CD14-positive monocyte (primary cell): ENCODE measurements around the gene NTF4. TPM values are rescaled to one million over a fixed set of nuclear protein-coding genes. Genes with fewer than 3 reads are reported as not detected.
A peak's percentile ranks its signal among the peaks of the same experiment; 100 is the strongest.
"Not testable (repeated sequence)": the region's sequence is repeated elsewhere in the genome, so short reads cannot be mapped to it uniquely, and the experiment has no call there.

Experiments
- DNase-seq, 3 donors: peaks; one replicate each; pipeline ENCODE4 v3.0.0-alpha.2; 2011 to 2022
- H2AFZ ChIP-seq: 2 replicates; pipeline ENCODE4 v1.6.0; 2012; ENCODE audit warnings: mild to moderate bottlenecking, low read depth, low read length, inconsistent platforms; ENCODE audit not compliant: insufficient read depth, poor library complexity, severe bottlenecking
- H3K27ac ChIP-seq, 2 donors: 1 replicate in 1 of 2; 2 replicates in 1 of 2; pipeline ENCODE4 v1.5.1; 2012 to 2013; ENCODE audit warnings: low read length in 2 of 2, control low read depth in 1 of 2, inconsistent platforms in 1 of 2, low read depth in 1 of 2, mild to moderate bottlenecking in 1 of 2
- H3K27me3 ChIP-seq, 2 donors: one replicate each; pipeline versions ENCODE4 v1.6.0 to v1.6.1; 2011 to 2013; ENCODE audit warnings: low read length in 2 of 2; ENCODE audit not compliant: control insufficient read depth in 2 of 2, insufficient read depth in 2 of 2
- H3K36me3 ChIP-seq, 2 donors: replicated peaks in 1 of 2; 1 replicate in 1 of 2; 2 replicates in 1 of 2; pipeline versions ENCODE4 v1.5.1 to v1.6.1; 2012 to 2013; ENCODE audit warnings: low read length in 2 of 2, control low read depth in 1 of 2, inconsistent platforms in 1 of 2, mild to moderate bottlenecking in 1 of 2; ENCODE audit not compliant: insufficient read depth in 2 of 2, control insufficient read depth in 1 of 2
- H3K4me1 ChIP-seq, 2 donors: 1 replicate in 1 of 2; 2 replicates in 1 of 2; pipeline versions ENCODE4 v1.5.1 to v1.6.1; 2012 to 2013; ENCODE audit warnings: low read length in 2 of 2, control low read depth in 1 of 2, inconsistent platforms in 1 of 2, mild to moderate bottlenecking in 1 of 2, moderate library complexity in 1 of 2; ENCODE audit not compliant: insufficient read depth in 2 of 2, control insufficient read depth in 1 of 2
- H3K4me2 ChIP-seq: replicated peaks from 2 replicates; pipeline ENCODE3; 2012; ENCODE audit warnings: low read length, moderate library complexity, mild to moderate bottlenecking; ENCODE audit not compliant: poor library complexity, severe bottlenecking; ENCODE audit errors: extremely low read depth
- H3K4me3 ChIP-seq, 3 experiments: fragments of 200-600 bp in 1 of 3; sonication (generic) in 1 of 3; replicated peaks in 1 of 3; 1 replicate in 2 of 3; 2 replicates in 1 of 3; pipeline ENCODE4 v1.5.1; 2011 to 2013; ENCODE audit warnings: low read length in 3 of 3, mild to moderate bottlenecking in 3 of 3, control low read depth in 2 of 3, low read depth in 2 of 3, inconsistent platforms in 1 of 3, moderate library complexity in 1 of 3
- H3K79me2 ChIP-seq: 2 replicates; pipeline ENCODE4 v1.6.0; 2012; ENCODE audit warnings: mild to moderate bottlenecking, control low read depth, inconsistent platforms, low read length, moderate library complexity; ENCODE audit not compliant: insufficient read depth
- H3K9ac ChIP-seq: 2 replicates; pipeline ENCODE4 v1.6.0; 2017; ENCODE audit warnings: low read length, mild to moderate bottlenecking; ENCODE audit not compliant: insufficient read depth, poor library complexity, severe bottlenecking
- H3K9me3 ChIP-seq, 2 donors: replicated peaks in 1 of 2; 1 replicate in 1 of 2; 2 replicates in 1 of 2; pipeline versions ENCODE4 v1.5.1 to v1.6.1; 2012 to 2013; ENCODE audit warnings: low read length in 2 of 2, control low read depth in 1 of 2; ENCODE audit not compliant: control insufficient read depth in 1 of 2, insufficient read depth in 1 of 2
- H4K20me1 ChIP-seq: 2 replicates; pipeline ENCODE4 v1.6.0; 2012; ENCODE audit warnings: mild to moderate bottlenecking, low read length, control low read depth, moderate library complexity; ENCODE audit not compliant: insufficient read depth
- H3K27ac Mint-ChIP-seq, 7 donors: one replicate each; pipeline ENCODE4 v1.8.0; 2020; ENCODE audit warnings: mild to moderate bottlenecking in 7 of 7, mixed read lengths in 7 of 7, moderate library complexity in 6 of 7, inconsistent platforms in 2 of 7
- H3K27me3 Mint-ChIP-seq, 3 donors: one replicate each; pipeline ENCODE4 v1.8.0; 2021 to 2022; ENCODE audit warnings: low read depth in 3 of 3, mild to moderate bottlenecking in 3 of 3, mixed read lengths in 3 of 3, moderate library complexity in 3 of 3, inconsistent platforms in 1 of 3
- H3K36me3 Mint-ChIP-seq, 2 donors: one replicate each; pipeline ENCODE4 v1.8.0; 2020; ENCODE audit warnings: mixed read lengths in 2 of 2, inconsistent platforms in 1 of 2, mild to moderate bottlenecking in 1 of 2
- H3K4me1 Mint-ChIP-seq: one replicate; pipeline ENCODE4 v1.8.0; 2020; ENCODE audit warnings: mild to moderate bottlenecking, mixed read lengths
- H3K4me3 Mint-ChIP-seq, 2 donors: one replicate each; pipeline ENCODE4 v1.8.0; 2020; ENCODE audit warnings: mild to moderate bottlenecking in 2 of 2, mixed read lengths in 2 of 2, moderate library complexity in 1 of 2
- H3K9me3 Mint-ChIP-seq, 7 donors: one replicate each; pipeline ENCODE4 v1.8.0; 2020 to 2022; ENCODE audit warnings: mixed read lengths in 7 of 7, mild to moderate bottlenecking in 6 of 7, moderate library complexity in 6 of 7, inconsistent platforms in 2 of 7
- WGBS: methylation state at CpG from one replicate; pipeline ENCODE4 v1.1.5; 2013; ENCODE audit warnings: missing lambda C conversion rate; ENCODE audit not compliant: insufficient coverage; 5-methylcytosine and 5-hydroxymethylcytosine counted together
- intact Hi-C, 2 donors: fragments of 100-400 bp; cut with micrococcal nuclease; formaldehyde crosslinking; loops; one replicate each; pipeline versions ENCODE4 v1.15.0 to v1.15.1; 2023
- polyA plus RNA-seq, 3 donors: library from polyadenylated mRNA; depleted of rRNA in 1 of 3; unstranded in 2 of 3; stranded (reverse) in 1 of 3; fragments of 300-500 nt in 2 of 3; fragments of >200 nt in 1 of 3; fragmentation: Illumina TruSeq in 2 of 3; gene quantifications; 1 replicate in 2 of 3; 2 replicates in 1 of 3; pipeline ENCODE4 v1.2.3, GENCODE V29; 2012 to 2021
- TF ChIP-seq, protein P1 (sequence below): fragments of 200-600 bp; IDR thresholded peaks from one replicate; pipeline ENCODE4 v1.8.0; 2022; ENCODE audit warnings: antibody characterized with exemption, mild to moderate bottlenecking

Gene NTF4
- polyA plus RNA-seq, 3 donors, result not detected

DNA sequence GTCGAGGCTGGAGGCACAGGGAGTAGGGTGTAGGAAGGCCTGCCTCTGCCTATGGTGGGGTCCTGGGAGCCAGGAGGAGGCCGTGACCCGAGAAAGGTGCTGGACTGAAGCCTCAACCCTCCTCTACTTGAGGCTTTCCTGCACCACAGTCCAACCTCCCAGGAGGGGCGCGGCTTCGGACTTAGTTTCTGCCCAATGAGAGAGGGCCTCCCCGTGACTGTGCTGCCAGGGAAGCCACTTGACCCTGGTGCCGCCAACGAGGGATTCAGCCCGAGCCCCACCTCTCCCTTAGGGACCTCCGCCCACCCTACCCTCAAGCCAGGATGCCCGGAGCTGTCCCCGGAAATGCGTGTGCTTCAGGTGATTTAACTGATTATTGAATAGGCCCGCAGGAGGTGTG lies 40.4 kb downstream of the NTF4 start, which contains the start of gene CGB3:
TSS of gene CGB3 (minus strand) at position 101 of the 400 bp plus-strand sequence. CDS start 362 bp downstream, outside the sequence.
- H3K4me1 ChIP-seq, intact Hi-C loops, H3K36me3 Mint-ChIP-seq, H3K27ac ChIP-seq, H3K9me3 ChIP-seq, H3K4me3 ChIP-seq, H3K9me3 Mint-ChIP-seq, H3K27ac Mint-ChIP-seq, H3K79me2 ChIP-seq, H3K4me2 ChIP-seq, H3K9ac ChIP-seq, DNase-seq, H3K36me3 ChIP-seq, H3K4me3 Mint-ChIP-seq, H4K20me1 ChIP-seq, H2AFZ ChIP-seq: not testable (repeated sequence)
- Mint-ChIP-seq H3K4me1 (peaks cover 13% of the 10 kb centered on the region), H3K27me3 (peaks cover 25 to 31% (median 28%) of the 10 kb centered on the region in 3 donors)
- H3K27me3 ChIP-seq, result peaks cover 5 to 26% of the 10 kb centered on the region in 2 donors
- WGBS, result no CpG with 5 or more reads among the region's 15 CpGs

DNA sequence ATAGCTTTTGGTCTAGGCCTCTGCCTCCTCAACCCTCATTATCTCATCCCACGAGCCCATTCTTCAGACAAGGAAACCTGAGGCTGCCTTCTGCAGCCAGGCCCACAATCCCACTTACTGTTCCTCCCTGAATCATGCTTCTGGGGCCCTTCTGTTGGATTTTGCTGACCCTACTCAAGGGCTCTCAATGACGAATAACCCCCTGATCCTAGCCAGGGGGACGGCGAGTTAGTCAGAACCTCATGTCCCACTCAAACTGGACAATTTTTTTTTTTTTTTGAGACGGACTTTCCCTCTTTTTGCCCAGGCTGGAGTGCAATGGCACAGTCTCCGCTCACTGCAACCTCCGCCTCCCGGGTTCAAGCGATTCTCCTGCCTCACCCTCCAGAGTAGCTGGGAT lies 42.5 kb downstream of the NTF4 start:
- Histone ChIP-seq H3K36me3 (no peaks in the 10 kb centered on the region), H4K20me1 (no peaks in the 10 kb centered on the region), H3K4me1 (peaks cover 24 to 29% of the 10 kb centered on the region in 2 donors), H3K9ac (no peak overlapping the region), H3K9me3 (no peaks in the 10 kb centered on the region), H2AFZ (no peak overlapping the region), H3K4me2 (no peak overlapping the region), H3K27me3 (peaks cover 14 to 47% of the 10 kb centered on the region in 2 donors), H3K4me3 (no peak overlapping the region), H3K27ac (no peak overlapping the region), H3K79me2 (no peaks in the 10 kb centered on the region)
- Mint-ChIP-seq H3K4me1 (peaks cover 29% of the 10 kb centered on the region), H3K9me3 (peaks cover 0 to 10% (median 5%) of the 10 kb centered on the region in 7 donors), H3K27me3 (peaks cover 36 to 51% (median 45%) of the 10 kb centered on the region in 3 donors), H3K36me3 (peaks cover 4 to 5% of the 10 kb centered on the region in 2 donors), H3K4me3 (peak overlapping the region in 1 of 2 donors; percentile 24), H3K27ac (no peak overlapping the region)
- no peak for DNase-seq
- 97% methylated on average over 5 of the region's 9 CpGs for WGBS
- intact Hi-C loops, result no loop called here
- TF ChIP-seq, protein P1, sequence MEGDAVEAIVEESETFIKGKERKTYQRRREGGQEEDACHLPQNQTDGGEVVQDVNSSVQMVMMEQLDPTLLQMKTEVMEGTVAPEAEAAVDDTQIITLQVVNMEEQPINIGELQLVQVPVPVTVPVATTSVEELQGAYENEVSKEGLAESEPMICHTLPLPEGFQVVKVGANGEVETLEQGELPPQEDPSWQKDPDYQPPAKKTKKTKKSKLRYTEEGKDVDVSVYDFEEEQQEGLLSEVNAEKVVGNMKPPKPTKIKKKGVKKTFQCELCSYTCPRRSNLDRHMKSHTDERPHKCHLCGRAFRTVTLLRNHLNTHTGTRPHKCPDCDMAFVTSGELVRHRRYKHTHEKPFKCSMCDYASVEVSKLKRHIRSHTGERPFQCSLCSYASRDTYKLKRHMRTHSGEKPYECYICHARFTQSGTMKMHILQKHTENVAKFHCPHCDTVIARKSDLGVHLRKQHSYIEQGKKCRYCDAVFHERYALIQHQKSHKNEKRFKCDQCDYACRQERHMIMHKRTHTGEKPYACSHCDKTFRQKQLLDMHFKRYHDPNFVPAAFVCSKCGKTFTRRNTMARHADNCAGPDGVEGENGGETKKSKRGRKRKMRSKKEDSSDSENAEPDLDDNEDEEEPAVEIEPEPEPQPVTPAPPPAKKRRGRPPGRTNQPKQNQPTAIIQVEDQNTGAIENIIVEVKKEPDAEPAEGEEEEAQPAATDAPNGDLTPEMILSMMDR, result no peak
